Aorta (tissue), 5 donors: ENCODE measurements around the gene SLC2A13. TPM values are rescaled to one million over a fixed set of nuclear protein-coding genes. Genes with fewer than 3 reads are reported as not detected.
"Not testable (repeated sequence)": the region's sequence is repeated elsewhere in the genome, so short reads cannot be mapped to it uniquely, and the experiment has no call there.

Experiments used
- ATAC-seq: fragments of 200-7000 bp; cut with Tn5 transposase; one replicate; pipeline ENCODE4 v1.9.1; 2022; ENCODE audit warnings: moderate library complexity; ENCODE audit not compliant: low FRiP score
- DNase-seq, 2 donors: peaks; one replicate each; pipeline ENCODE4 v3.0.0-alpha.2; 2020
- H3K27ac ChIP-seq, 2 donors: one replicate each; pipeline ENCODE4 v1.5.1; 2013; ENCODE audit warnings: low read length in 2 of 2, mild to moderate bottlenecking in 2 of 2, moderate library complexity in 2 of 2, control low read depth in 1 of 2, inconsistent platforms in 1 of 2, low read depth in 1 of 2
- H3K27me3 ChIP-seq, 2 donors: one replicate each; pipeline ENCODE4 v1.6.1; 2013; ENCODE audit warnings: control low read depth in 1 of 2, low read length in 1 of 2, mild to moderate bottlenecking in 1 of 2, moderate library complexity in 1 of 2; ENCODE audit not compliant: insufficient read depth in 2 of 2, control insufficient read depth in 1 of 2
- H3K36me3 ChIP-seq, 2 donors: one replicate each; pipeline ENCODE4 v1.6.1; 2013; ENCODE audit warnings: control low read depth in 1 of 2, low read length in 1 of 2, mild to moderate bottlenecking in 1 of 2; ENCODE audit not compliant: insufficient read depth in 2 of 2, control insufficient read depth in 1 of 2
- H3K4me1 ChIP-seq, 2 donors: one replicate each; pipeline ENCODE4 v1.6.1; 2013; ENCODE audit warnings: low read length in 2 of 2, control low read depth in 1 of 2, mild to moderate bottlenecking in 1 of 2, moderate library complexity in 1 of 2; ENCODE audit not compliant: insufficient read depth in 2 of 2, control insufficient read depth in 1 of 2
- H3K4me3 ChIP-seq, 2 donors: one replicate each; pipeline ENCODE4 v1.5.1; 2013; ENCODE audit warnings: low read length in 2 of 2, control low read depth in 1 of 2, mild to moderate bottlenecking in 1 of 2
- H3K9me3 ChIP-seq: one replicate; pipeline ENCODE4 v1.6.1; 2013; ENCODE audit warnings: mild to moderate bottlenecking, low read length; ENCODE audit not compliant: control insufficient read depth
- WGBS, 2 donors: extraction: QIAGEN DNeasy Blood & Tissue Kit; methylation state at CpG; one replicate each; pipeline ENCODE4 v1.1.7; 2013; 5-methylcytosine and 5-hydroxymethylcytosine counted together
- intact Hi-C, 2 donors: fragments of 100-400 bp; cut with DNase I; formaldehyde crosslinking; loops; one replicate each; pipeline versions ENCODE4 v1.14.2 to v1.15.0; 2022
- polyA plus RNA-seq, 2 donors: library from polyadenylated mRNA; stranded (reverse); fragments of 200-250 nt; gene quantifications; one replicate each; pipeline ENCODE4 v1.2.3, GENCODE V29; 2013
- total RNA-seq, 2 donors: library from RNA; stranded (reverse); fragmentation: NEBNext Ultra II Directional; extraction: Animal tissue kit (Norgen Biotek cat#: 25700); gene quantifications; one replicate each; pipeline ENCODE4 v1.2.1, GENCODE V29; 2021
- donor health status: healthy with polysubstance abuse.
- donor health status: Bipolar disorder and iron deficiency.
- donor health status: DM: no; HTN: no; CAD: no.
- donor health status: DM: no; HTN: no; CAD: no.
- donor health status: DM: yes; HTN: yes; CAD: no.

The SLC2A13 gene
- total and polyA plus RNA-seq, 4 donors = 1.1 to 11.4 (median 5.9) TPM

- WGBS, 2 donors = 98% methylated on average over 10 of the region's 10 CpGs
- H3K4me3 ChIP-seq, H3K27me3 ChIP-seq, H3K4me1 ChIP-seq, H3K36me3 ChIP-seq, DNase-seq, ATAC-seq, H3K27ac ChIP-seq, H3K9me3 ChIP-seq, intact Hi-C loops: not testable (repeated sequence)
These were observed 293.4 kb downstream of the SLC2A13 start for GRCh38 chr12:39812456-39812855.

- H3K9me3 ChIP-seq = no peaks in the 10 kb centered on the region
- intact Hi-C loops = no loop called here
- 82 to 88% methylated on average over 5 of the region's 5 CpGs for WGBS, 2 donors
- ATAC-seq (no peak), DNase-seq (no peak)
- no peaks in the 10 kb centered on the region for H3K4me1 ChIP-seq
- H3K4me3 ChIP-seq = no peak overlapping the region
- H3K36me3 ChIP-seq = no peaks in the 10 kb centered on the region
- H3K27ac ChIP-seq = no peak overlapping the region
- H3K27me3 ChIP-seq = no peaks in the 10 kb centered on the region
These were observed 298.8 kb downstream of the SLC2A13 start for GRCh38 chr12:39807043-39807442.

GRCh38 chr12:39805651-39806050 is 300.2 kb downstream of the SLC2A13 start:
- no peaks in the 10 kb centered on the region for H3K9me3 ChIP-seq
- H3K27me3 ChIP-seq = no peaks in the 10 kb centered on the region
- ATAC-seq (no peak), DNase-seq (no peak)
- WGBS, 2 donors = 76 to 79% methylated on average over 2 of the region's 2 CpGs
- no peaks in the 10 kb centered on the region for H3K36me3 ChIP-seq
- intact Hi-C loops = no loop called here
- no peak overlapping the region for H3K4me3 ChIP-seq
- H3K4me1 ChIP-seq = no peaks in the 10 kb centered on the region
- no peak overlapping the region for H3K27ac ChIP-seq

- Histone ChIP-seq H3K27me3 (no peaks in the 10 kb centered on the region), H3K4me3 (no peak overlapping the region), H3K4me1 (no peaks in the 10 kb centered on the region), H3K27ac (no peak overlapping the region), H3K9me3 (no peaks in the 10 kb centered on the region), H3K36me3 (no peaks in the 10 kb centered on the region)
- ATAC-seq = no peak
- DNase-seq = no peak
- intact Hi-C loops = no loop called here
- 76 to 77% methylated on average over 4 of the region's 4 CpGs for WGBS, 2 donors
These were observed 301.0 kb downstream of the SLC2A13 start for GRCh38 chr12:39804898-39805297.

GRCh38 chr12:39804479-39804878 is 301.4 kb downstream of the SLC2A13 start:
- intact Hi-C loops = no loop called here
- no peaks in the 10 kb centered on the region for H3K4me1 ChIP-seq
- no peak for ATAC-seq

GRCh38 chr12:39803151-39803550 is 302.7 kb downstream of the SLC2A13 start:
- Histone ChIP-seq H3K4me3 (no peak overlapping the region), H3K27ac (no peak overlapping the region), H3K36me3 (no peaks in the 10 kb centered on the region), H3K9me3 (no peaks in the 10 kb centered on the region), H3K27me3 (no peaks in the 10 kb centered on the region), H3K4me1 (no peaks in the 10 kb centered on the region)
- ATAC-seq = no peak
- intact Hi-C loops = no loop called here
- 65 to 82% methylated on average over 2 of the region's 2 CpGs for WGBS, 2 donors
- no peak for DNase-seq

More at GRCh38 chr12:39804479-39804878, 301.4 kb downstream of the SLC2A13 start:
- H3K27me3 ChIP-seq = no peaks in the 10 kb centered on the region
- DNase-seq = no peak
- no peaks in the 10 kb centered on the region for H3K36me3 ChIP-seq
- 72 to 76% methylated on average over 1 of the region's 1 CpG for WGBS, 2 donors
- H3K9me3 ChIP-seq = no peaks in the 10 kb centered on the region
- no peak overlapping the region for H3K4me3 ChIP-seq
- no peak overlapping the region for H3K27ac ChIP-seq

GRCh38 chr12:39798977-39799376 is 306.9 kb downstream of the SLC2A13 start:
- no peak for ATAC-seq
- Histone ChIP-seq H3K4me1 (no peaks in the 10 kb centered on the region), H3K4me3 (no peak overlapping the region), H3K9me3 (no peaks in the 10 kb centered on the region), H3K27ac (no peak overlapping the region), H3K36me3 (no peaks in the 10 kb centered on the region), H3K27me3 (no peaks in the 10 kb centered on the region)
- WGBS, 2 donors = 85 to 86% methylated on average over 4 of the region's 4 CpGs
- intact Hi-C loops = no loop called here
- DNase-seq = no peak

GRCh38 chr12:39798429-39798828 is 307.5 kb downstream of the SLC2A13 start:
- Histone ChIP-seq H3K9me3 (no peaks in the 10 kb centered on the region), H3K4me1 (no peaks in the 10 kb centered on the region), H3K36me3 (no peaks in the 10 kb centered on the region), H3K27ac (no peak overlapping the region), H3K27me3 (no peaks in the 10 kb centered on the region), H3K4me3 (no peak overlapping the region)
- DNase-seq = no peak
- WGBS, 2 donors = 77 to 88% methylated on average over 5 of the region's 5 CpGs
- no peak for ATAC-seq
- intact Hi-C loops = no loop called here

- Histone ChIP-seq H3K4me1 (no peaks in the 10 kb centered on the region), H3K27me3 (no peaks in the 10 kb centered on the region), H3K27ac (no peak overlapping the region), H3K4me3 (no peak overlapping the region), H3K9me3 (no peaks in the 10 kb centered on the region), H3K36me3 (no peaks in the 10 kb centered on the region)
- no peak for ATAC-seq
- no peak for DNase-seq
- 84 to 85% methylated on average over 2 of the region's 2 CpGs for WGBS, 2 donors
- intact Hi-C loops = no loop called here
These were observed 310.4 kb downstream of the SLC2A13 start for GRCh38 chr12:39795481-39795880.
